K562 (cell line): ENCODE data around the gene SLC38A10. TPM values are rescaled to one million over a fixed set of nuclear protein-coding genes. Genes with fewer than 3 reads are reported as not detected.

Experiments
- GATAD2B ChIP-seq: fragments of 450-650 bp; IDR thresholded peaks from 2 replicates; pipeline ENCODE4 v1.6.1; 2017; ENCODE audit warnings: mild to moderate bottlenecking, borderline replicate concordance
- NR2C1 ChIP-seq, 2 experiments: fragments of 450-650 bp; IDR thresholded peaks; 2 replicates each; pipeline ENCODE4 v1.6.1; 2017; ENCODE audit warnings: mild to moderate bottlenecking in 2 of 2, antibody characterized with exemption in 1 of 2, inconsistent platforms in 1 of 2, missing compliant biosample characterization in 1 of 2, missing genetic modification characterization in 1 of 2
- TEAD4 ChIP-seq, 2 experiments: sonication (generic) in 1 of 2; formaldehyde crosslinking in 1 of 2; IDR thresholded peaks; 2 replicates each; pipeline versions ENCODE4 v1.6.1 to v1.8.0; 2012 to 2022; ENCODE audit warnings: borderline replicate concordance in 1 of 2, inconsistent platforms in 1 of 2, low read length in 1 of 2, mild to moderate bottlenecking in 1 of 2, missing genetic modification reagents in 1 of 2
- U2AF2 ChIP-seq: fragments of 200-400 bp; formaldehyde crosslinking; optimal IDR thresholded peaks from 2 replicates; pipeline ENCODE3; 2017; ENCODE audit warnings: low read depth, mild to moderate bottlenecking, low read length
- polyA plus RNA-seq, 8 experiments: library from polyadenylated mRNA; depleted of rRNA in 4 of 8; stranded (reverse) in 5 of 8; unstranded in 3 of 8; fragments of >200 nt; fragmentation: Nextera tagmentation in 2 of 8; fragmentation: Illumina TruSeq in 1 of 8; extraction: Ambion mirVana in 2 of 8; extraction: Trizol in 1 of 8; gene quantifications; 2 replicates each; pipeline versions ENCODE4 v1.2.1 to v1.2.3, GENCODE V29; 2011 to 2014; ENCODE audit warnings: inconsistent platforms in 1 of 8, missing spikeins in 1 of 8
- total RNA-seq, 7 experiments: library from RNA; depleted of rRNA in 6 of 7; stranded (reverse); fragments of >200 nt in 6 of 7; fragmentation: Illumina TruSeq in 2 of 7; extraction: Trizol in 2 of 7; gene quantifications; 2 replicates each; pipeline versions ENCODE4 v1.2.1 to v1.2.3, GENCODE V29; 2011 to 2021; ENCODE audit warnings: low replicate concordance in 1 of 7
- TF ChIP-seq, protein P1 (sequence below): sonication (generic); formaldehyde crosslinking; IDR thresholded peaks from 2 replicates; pipeline ENCODE4 v1.8.0; 2022; ENCODE audit warnings: mild to moderate bottlenecking, missing genetic modification reagents
- TF ChIP-seq, protein P2 (sequence below), 2 experiments: fragments of 450-650 bp; formaldehyde crosslinking in 1 of 2; IDR thresholded peaks; 2 replicates each; pipeline versions ENCODE4 v1.4.0 to v1.6.1; 2014 to 2020; ENCODE audit warnings: mild to moderate bottlenecking in 2 of 2, borderline replicate concordance in 1 of 2, low read depth in 1 of 2
- TF ChIP-seq, protein P3 (sequence below): fragments of 250-450 bp; sonication (Bioruptor Pico); IDR thresholded peaks from 2 replicates; pipeline ENCODE4 v1.5.0; 2020; ENCODE audit warnings: mild to moderate bottlenecking, borderline replicate concordance

Gene SLC38A10
- total and polyA plus RNA-seq, 9 of the 15 experiments (the other 6 are each of a cell fraction or from before 2014, with no cell fraction given): 0.45 to 54.2 (median 13.8) TPM

DNA sequence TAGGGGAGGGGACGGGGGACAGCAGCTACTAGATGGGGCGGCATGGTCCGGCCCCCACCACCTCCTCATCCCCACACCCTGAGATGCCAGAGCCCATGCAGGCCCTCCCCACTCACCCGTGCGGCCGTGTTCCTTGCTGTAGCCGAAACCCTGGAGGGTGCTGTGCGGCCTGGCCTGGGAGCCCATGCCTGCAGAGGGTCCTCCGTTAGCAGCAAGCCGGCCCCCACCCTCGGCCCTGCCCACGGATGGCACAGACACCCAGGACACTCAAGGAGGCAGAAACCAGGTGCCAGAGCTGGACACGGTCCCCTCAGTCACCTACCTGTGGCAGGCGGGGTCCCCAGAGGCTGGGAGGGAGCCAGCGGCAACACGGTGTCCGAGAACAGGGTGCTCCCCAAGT is 61.8 kb downstream of the SLC38A10 start (continued):
- TF ChIP-seq, protein P1, sequence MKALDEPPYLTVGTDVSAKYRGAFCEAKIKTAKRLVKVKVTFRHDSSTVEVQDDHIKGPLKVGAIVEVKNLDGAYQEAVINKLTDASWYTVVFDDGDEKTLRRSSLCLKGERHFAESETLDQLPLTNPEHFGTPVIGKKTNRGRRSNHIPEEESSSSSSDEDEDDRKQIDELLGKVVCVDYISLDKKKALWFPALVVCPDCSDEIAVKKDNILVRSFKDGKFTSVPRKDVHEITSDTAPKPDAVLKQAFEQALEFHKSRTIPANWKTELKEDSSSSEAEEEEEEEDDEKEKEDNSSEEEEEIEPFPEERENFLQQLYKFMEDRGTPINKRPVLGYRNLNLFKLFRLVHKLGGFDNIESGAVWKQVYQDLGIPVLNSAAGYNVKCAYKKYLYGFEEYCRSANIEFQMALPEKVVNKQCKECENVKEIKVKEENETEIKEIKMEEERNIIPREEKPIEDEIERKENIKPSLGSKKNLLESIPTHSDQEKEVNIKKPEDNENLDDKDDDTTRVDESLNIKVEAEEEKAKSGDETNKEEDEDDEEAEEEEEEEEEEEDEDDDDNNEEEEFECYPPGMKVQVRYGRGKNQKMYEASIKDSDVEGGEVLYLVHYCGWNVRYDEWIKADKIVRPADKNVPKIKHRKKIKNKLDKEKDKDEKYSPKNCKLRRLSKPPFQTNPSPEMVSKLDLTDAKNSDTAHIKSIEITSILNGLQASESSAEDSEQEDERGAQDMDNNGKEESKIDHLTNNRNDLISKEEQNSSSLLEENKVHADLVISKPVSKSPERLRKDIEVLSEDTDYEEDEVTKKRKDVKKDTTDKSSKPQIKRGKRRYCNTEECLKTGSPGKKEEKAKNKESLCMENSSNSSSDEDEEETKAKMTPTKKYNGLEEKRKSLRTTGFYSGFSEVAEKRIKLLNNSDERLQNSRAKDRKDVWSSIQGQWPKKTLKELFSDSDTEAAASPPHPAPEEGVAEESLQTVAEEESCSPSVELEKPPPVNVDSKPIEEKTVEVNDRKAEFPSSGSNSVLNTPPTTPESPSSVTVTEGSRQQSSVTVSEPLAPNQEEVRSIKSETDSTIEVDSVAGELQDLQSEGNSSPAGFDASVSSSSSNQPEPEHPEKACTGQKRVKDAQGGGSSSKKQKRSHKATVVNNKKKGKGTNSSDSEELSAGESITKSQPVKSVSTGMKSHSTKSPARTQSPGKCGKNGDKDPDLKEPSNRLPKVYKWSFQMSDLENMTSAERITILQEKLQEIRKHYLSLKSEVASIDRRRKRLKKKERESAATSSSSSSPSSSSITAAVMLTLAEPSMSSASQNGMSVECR (CRISPR knock-in tag): no peak
- TF ChIP-seq NR2C1 (IDR thresholded peaks at IDR 0.05) (no peak), NR2C1 (tag; IDR thresholded peaks at IDR 0.05) (no peak), TEAD4 (IDR thresholded peaks at IDR 0.05; ENCODE audit: low read length) (no peak), TEAD4 (CRISPR knock-in tag; IDR thresholded peaks at IDR 0.05; ENCODE audit: borderline replicate concordance) (no peak), GATAD2B (no peak), U2AF2 (no peak)
- TF ChIP-seq, protein P2, sequence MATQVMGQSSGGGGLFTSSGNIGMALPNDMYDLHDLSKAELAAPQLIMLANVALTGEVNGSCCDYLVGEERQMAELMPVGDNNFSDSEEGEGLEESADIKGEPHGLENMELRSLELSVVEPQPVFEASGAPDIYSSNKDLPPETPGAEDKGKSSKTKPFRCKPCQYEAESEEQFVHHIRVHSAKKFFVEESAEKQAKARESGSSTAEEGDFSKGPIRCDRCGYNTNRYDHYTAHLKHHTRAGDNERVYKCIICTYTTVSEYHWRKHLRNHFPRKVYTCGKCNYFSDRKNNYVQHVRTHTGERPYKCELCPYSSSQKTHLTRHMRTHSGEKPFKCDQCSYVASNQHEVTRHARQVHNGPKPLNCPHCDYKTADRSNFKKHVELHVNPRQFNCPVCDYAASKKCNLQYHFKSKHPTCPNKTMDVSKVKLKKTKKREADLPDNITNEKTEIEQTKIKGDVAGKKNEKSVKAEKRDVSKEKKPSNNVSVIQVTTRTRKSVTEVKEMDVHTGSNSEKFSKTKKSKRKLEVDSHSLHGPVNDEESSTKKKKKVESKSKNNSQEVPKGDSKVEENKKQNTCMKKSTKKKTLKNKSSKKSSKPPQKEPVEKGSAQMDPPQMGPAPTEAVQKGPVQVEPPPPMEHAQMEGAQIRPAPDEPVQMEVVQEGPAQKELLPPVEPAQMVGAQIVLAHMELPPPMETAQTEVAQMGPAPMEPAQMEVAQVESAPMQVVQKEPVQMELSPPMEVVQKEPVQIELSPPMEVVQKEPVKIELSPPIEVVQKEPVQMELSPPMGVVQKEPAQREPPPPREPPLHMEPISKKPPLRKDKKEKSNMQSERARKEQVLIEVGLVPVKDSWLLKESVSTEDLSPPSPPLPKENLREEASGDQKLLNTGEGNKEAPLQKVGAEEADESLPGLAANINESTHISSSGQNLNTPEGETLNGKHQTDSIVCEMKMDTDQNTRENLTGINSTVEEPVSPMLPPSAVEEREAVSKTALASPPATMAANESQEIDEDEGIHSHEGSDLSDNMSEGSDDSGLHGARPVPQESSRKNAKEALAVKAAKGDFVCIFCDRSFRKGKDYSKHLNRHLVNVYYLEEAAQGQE (IDR thresholded peaks at IDR 0.05; ENCODE audit: borderline replicate concordance): no peak
- TF ChIP-seq, protein P2 (CRISPR knock-in tag; IDR thresholded peaks at IDR 0.05; ENCODE audit: low read depth): no peak
- TF ChIP-seq, protein P3, sequence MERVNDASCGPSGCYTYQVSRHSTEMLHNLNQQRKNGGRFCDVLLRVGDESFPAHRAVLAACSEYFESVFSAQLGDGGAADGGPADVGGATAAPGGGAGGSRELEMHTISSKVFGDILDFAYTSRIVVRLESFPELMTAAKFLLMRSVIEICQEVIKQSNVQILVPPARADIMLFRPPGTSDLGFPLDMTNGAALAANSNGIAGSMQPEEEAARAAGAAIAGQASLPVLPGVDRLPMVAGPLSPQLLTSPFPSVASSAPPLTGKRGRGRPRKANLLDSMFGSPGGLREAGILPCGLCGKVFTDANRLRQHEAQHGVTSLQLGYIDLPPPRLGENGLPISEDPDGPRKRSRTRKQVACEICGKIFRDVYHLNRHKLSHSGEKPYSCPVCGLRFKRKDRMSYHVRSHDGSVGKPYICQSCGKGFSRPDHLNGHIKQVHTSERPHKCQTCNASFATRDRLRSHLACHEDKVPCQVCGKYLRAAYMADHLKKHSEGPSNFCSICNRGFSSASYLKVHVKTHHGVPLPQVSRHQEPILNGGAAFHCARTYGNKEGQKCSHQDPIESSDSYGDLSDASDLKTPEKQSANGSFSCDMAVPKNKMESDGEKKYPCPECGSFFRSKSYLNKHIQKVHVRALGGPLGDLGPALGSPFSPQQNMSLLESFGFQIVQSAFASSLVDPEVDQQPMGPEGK (CRISPR knock-in tag): no peak
